ENCODE data around the gene SH2D5.
A peak's percentile ranks its signal among the peaks of the same experiment; 100 is the strongest.

Gene SH2D5

GRCh38 chr1:20732588-20733359 lies at the start of gene SH2D5:
Gene SH2D5, minus strand, starts transcription at chr1:20732703. Its CDS starts 4,659 bp downstream, at chr1:20728044.
- peak; percentile 55 to 70 (median 69) for DNase-seq (ENCODE audit: low read depth in 2 of 3, low spot score in 1 of 3)

GRCh38 chr1:20775700-20776099 lies 43.2 kb upstream of the SH2D5 start:
- DNase-seq (ENCODE audit: low read depth in 2 of 3, low spot score in 1 of 3): no peak

GRCh38 chr1:20771780-20772179 lies 39.3 kb upstream of the SH2D5 start:
- no peak for DNase-seq (ENCODE audit: low read depth in 2 of 3, low spot score in 1 of 3)

GRCh38 chr1:20770314-20771087 lies 38.0 kb upstream of the SH2D5 start:
- no peak for DNase-seq (ENCODE audit: low read depth in 2 of 3, low spot score in 1 of 3)

GRCh38 chr1:20767271-20767670 lies 34.8 kb upstream of the SH2D5 start:
- DNase-seq (ENCODE audit: low read depth in 2 of 3, low spot score in 1 of 3): no peak

GRCh38 chr1:20763417-20763816 lies 30.9 kb upstream of the SH2D5 start:
- no peak for DNase-seq (ENCODE audit: low read depth in 2 of 3, low spot score in 1 of 3)

- no peak for DNase-seq (ENCODE audit: low read depth in 2 of 3, low spot score in 1 of 3)
Measured at GRCh38 chr1:20760322-20760721, 27.8 kb upstream of the SH2D5 start.

- DNase-seq (ENCODE audit: low read depth in 2 of 3, low spot score in 1 of 3): no peak
Measured at GRCh38 chr1:20753589-20753988, 21.1 kb upstream of the SH2D5 start.

- no peak for DNase-seq (ENCODE audit: low read depth in 2 of 3, low spot score in 1 of 3)
Measured at GRCh38 chr1:20751462-20751990, 19.0 kb upstream of the SH2D5 start.

GRCh38 chr1:20742671-20743070 lies 10.2 kb upstream of the SH2D5 start:
- no peak for DNase-seq (ENCODE audit: low read depth in 2 of 3, low spot score in 1 of 3)

- DNase-seq (ENCODE audit: low read depth in 2 of 3, low spot score in 1 of 3): no peak
Measured at GRCh38 chr1:20740781-20741180, 8.3 kb upstream of the SH2D5 start.

GRCh38 chr1:20739225-20739624 lies 6.7 kb upstream of the SH2D5 start:
- DNase-seq (ENCODE audit: low read depth in 2 of 3, low spot score in 1 of 3): no peak

GRCh38 chr1:20735581-20736111 lies 3.1 kb upstream of the SH2D5 start:
- no peak for DNase-seq (ENCODE audit: low read depth in 2 of 3, low spot score in 1 of 3)

GRCh38 chr1:20733360-20733975 lies 965 bp upstream of the SH2D5 start:
- DNase-seq (ENCODE audit: low read depth in 2 of 3, low spot score in 1 of 3): no peak

- DNase-seq (ENCODE audit: low read depth in 2 of 3, low spot score in 1 of 3): peak in 1 of 3 donors; percentile 40
Measured at GRCh38 chr1:20732071-20732587, 374 bp downstream of the SH2D5 start.

- DNase-seq (ENCODE audit: low read depth in 2 of 3, low spot score in 1 of 3): no peak
Measured at GRCh38 chr1:20731057-20731991, 1.2 kb downstream of the SH2D5 start.

- no peak for DNase-seq (ENCODE audit: low read depth in 2 of 3, low spot score in 1 of 3)
Measured at GRCh38 chr1:20730690-20731056, 1.8 kb downstream of the SH2D5 start.

GRCh38 chr1:20729990-20730689 lies 2.4 kb downstream of the SH2D5 start:
- DNase-seq (ENCODE audit: low read depth in 2 of 3, low spot score in 1 of 3): no peak

GRCh38 chr1:20729155-20729931 lies 3.2 kb downstream of the SH2D5 start:
- no peak for DNase-seq (ENCODE audit: low read depth in 2 of 3, low spot score in 1 of 3)
